GM23338 (cell line): ENCODE results near the gene SFT2D2. TPM values are rescaled to one million over a fixed set of nuclear protein-coding genes. Genes with fewer than 3 reads are reported as not detected.

Experiments
- ATAC-seq: fragments of 200-7000 bp; cut with Tn5 transposase; 3 replicates; pipeline ENCODE4 v1.9.1; 2020
- DNase-seq: peaks from one replicate; pipeline ENCODE4 v3.0.0-alpha.2; 2015; ENCODE audit warnings: low spot score
- H2AFZ ChIP-seq: fragments of 200-600 bp; sonication (generic); 2 replicates; pipeline ENCODE4 v1.8.0; 2016; ENCODE audit warnings: antibody characterized with exemption, mild to moderate bottlenecking, moderate library complexity
- H3F3A ChIP-seq: fragments of 200-600 bp; sonication (generic); replicated peaks from 2 replicates; pipeline ENCODE4 v1.8.0; 2017; ENCODE audit warnings: antibody characterized with exemption, mixed run types, low read depth
- H3K27ac ChIP-seq: fragments of 200-600 bp; sonication (generic); 2 replicates; pipeline ENCODE4 v1.6.1; 2016; ENCODE audit warnings: low read depth
- H3K27me3 ChIP-seq: fragments of 200-600 bp; sonication (generic); 2 replicates; pipeline ENCODE4 v1.8.0; 2016; ENCODE audit warnings: mild to moderate bottlenecking, mixed run types, moderate library complexity; ENCODE audit not compliant: insufficient read depth
- H3K36me3 ChIP-seq: fragments of 200-600 bp; sonication (generic); 2 replicates; pipeline ENCODE4 v1.8.0; 2016; ENCODE audit warnings: mild to moderate bottlenecking; ENCODE audit not compliant: insufficient read depth
- H3K4me1 ChIP-seq: fragments of 200-600 bp; sonication (generic); 2 replicates; pipeline ENCODE4 v1.8.0; 2016; ENCODE audit warnings: mild to moderate bottlenecking, moderate library complexity; ENCODE audit not compliant: insufficient read depth
- H3K4me2 ChIP-seq: fragments of 200-600 bp; sonication (generic); 2 replicates; pipeline ENCODE4 v1.7.1; 2017; ENCODE audit warnings: mixed run types
- H3K4me3 ChIP-seq: fragments of 200-600 bp; sonication (generic); 2 replicates; pipeline ENCODE4 v1.6.1; 2016; ENCODE audit warnings: mixed run types
- H3K79me2 ChIP-seq: fragments of 200-600 bp; sonication (generic); replicated peaks from 2 replicates; pipeline ENCODE4 v1.8.0; 2017; ENCODE audit warnings: mild to moderate bottlenecking; ENCODE audit not compliant: insufficient read depth
- H3K9me2 ChIP-seq: fragments of 200-600 bp; sonication (generic); 2 replicates; pipeline ENCODE4 v1.8.0; 2017; ENCODE audit not compliant: insufficient read depth
- H4K20me1 ChIP-seq: fragments of 200-600 bp; sonication (generic); replicated peaks from 2 replicates; pipeline ENCODE4 v1.8.0; 2017; ENCODE audit warnings: mild to moderate bottlenecking; ENCODE audit not compliant: insufficient read depth
- H3K27ac Mint-ChIP-seq: 2 replicates; pipeline ENCODE4 v1.8.0; 2020; ENCODE audit warnings: inconsistent platforms, mild to moderate bottlenecking, moderate library complexity, mixed read lengths
- H3K27me3 Mint-ChIP-seq: 3 replicates; pipeline ENCODE4 v1.8.0; 2022; ENCODE audit warnings: low read depth, mild to moderate bottlenecking, moderate library complexity, mixed read lengths, inconsistent platforms; ENCODE audit not compliant: insufficient read depth, poor library complexity
- H3K36me3 Mint-ChIP-seq: 3 replicates; pipeline ENCODE4 v1.8.0; 2021; ENCODE audit warnings: low read depth, mild to moderate bottlenecking, inconsistent platforms, moderate library complexity, mixed read lengths
- H3K4me1 Mint-ChIP-seq: 3 replicates; pipeline ENCODE4 v1.8.0; 2020; ENCODE audit warnings: mild to moderate bottlenecking, inconsistent platforms, mixed read lengths
- H3K4me3 Mint-ChIP-seq: 3 replicates; pipeline ENCODE4 v1.8.0; 2021; ENCODE audit warnings: moderate library complexity, mild to moderate bottlenecking, inconsistent platforms, mixed read lengths
- H3K9me3 Mint-ChIP-seq: 3 replicates; pipeline ENCODE4 v1.8.0; 2020; ENCODE audit warnings: moderate library complexity, mild to moderate bottlenecking, inconsistent platforms, mixed read lengths
- CTCF ChIP-seq, 2 experiments: fragments of 200-600 bp in 1 of 2; sonication (generic) in 1 of 2; conservative IDR thresholded peaks; 2 replicates each; pipeline versions ENCODE4 v1.5.1 to v1.6.1; 2016 to 2017; ENCODE audit warnings: antibody characterized with exemption in 2 of 2, low read depth in 2 of 2, mild to moderate bottlenecking in 2 of 2, moderate library complexity in 1 of 2
- EZH2 ChIP-seq: fragments of 200-600 bp; sonication (generic); IDR thresholded peaks from one replicate; pipeline ENCODE4 v1.8.0; 2017; ENCODE audit warnings: antibody characterized with exemption, mild to moderate bottlenecking, low read depth; ENCODE audit not compliant: unreplicated experiment
- EZH2phosphoT487 ChIP-seq: fragments of 200-600 bp; sonication (generic); IDR thresholded peaks from one replicate; pipeline ENCODE4 v1.8.1; 2018; ENCODE audit warnings: antibody characterized with exemption; ENCODE audit not compliant: unreplicated experiment
- JUNB ChIP-seq: IDR thresholded peaks from one replicate; pipeline ENCODE4 v1.6.1; 2016; ENCODE audit warnings: antibody characterized with exemption; ENCODE audit not compliant: unreplicated experiment
- NANOG ChIP-seq: IDR thresholded peaks from 2 replicates; pipeline ENCODE4 v1.6.1; 2016; ENCODE audit warnings: antibody characterized with exemption, borderline replicate concordance
- POLR2AphosphoS5 ChIP-seq: IDR thresholded peaks from 2 replicates; pipeline ENCODE4 v1.6.1; 2016; ENCODE audit warnings: antibody characterized with exemption, low read depth
- ZNF114 ChIP-seq: fragments of 250-450 bp; sonication (Bioruptor Pico); IDR thresholded peaks from 2 replicates; pipeline ENCODE4 v1.5.0; 2020; ENCODE audit warnings: mild to moderate bottlenecking, moderate library complexity
- ZNF331 ChIP-seq: fragments of 250-450 bp; sonication (Bioruptor Pico); IDR thresholded peaks from 2 replicates; pipeline ENCODE4 v1.5.0; 2020; ENCODE audit warnings: low read depth, mild to moderate bottlenecking, moderate library complexity
- polyA plus RNA-seq: library from polyadenylated mRNA; unstranded; fragments of >200 nt; fragmentation: Nextera tagmentation; extraction: Ambion mirVana; gene quantifications from 2 replicates; pipeline ENCODE4 v1.2.1, GENCODE V29; 2016
- total RNA-seq: library from RNA; depleted of rRNA; stranded (reverse); fragments of >200 nt; shearing (Covaris generic); gene quantifications from 2 replicates; pipeline ENCODE4 v1.2.3, GENCODE V29; 2014
- TF ChIP-seq, protein P1 (sequence below): IDR thresholded peaks from 2 replicates; pipeline ENCODE4 v1.6.1; 2016; ENCODE audit warnings: antibody characterized with exemption
- TF ChIP-seq, protein P2 (sequence below): IDR thresholded peaks from one replicate; pipeline ENCODE4 v1.6.1; 2018; ENCODE audit warnings: antibody characterized with exemption; ENCODE audit not compliant: unreplicated experiment

Gene SFT2D2
- total and polyA plus RNA-seq, 2 experiments from 2014 or later = 7.6 to 27.2 TPM

DNA sequence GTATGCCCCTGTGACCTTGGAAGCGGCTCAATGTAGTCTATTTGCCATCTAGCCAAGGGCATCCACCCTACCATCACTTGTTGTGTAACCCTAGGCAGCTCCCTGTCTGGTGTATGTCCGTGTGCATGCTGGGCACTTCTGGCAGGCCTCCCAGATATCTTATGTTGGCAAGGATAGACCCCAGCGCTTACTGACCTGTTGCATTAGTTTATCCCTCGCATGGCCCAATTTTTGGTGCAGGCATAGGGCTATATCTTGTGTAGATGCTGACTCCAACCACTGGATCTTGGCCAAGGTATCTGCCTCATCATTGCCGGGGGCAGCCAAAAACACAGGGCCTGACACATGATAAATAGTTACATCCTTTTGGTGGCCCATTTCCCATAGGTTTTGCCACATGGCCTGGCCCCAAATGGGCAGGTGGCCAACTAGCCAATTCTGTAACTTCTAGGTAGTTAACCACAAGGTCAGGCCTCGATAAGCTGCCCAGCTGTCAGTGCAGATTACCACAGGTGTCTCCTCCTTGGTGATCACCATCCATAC, 40.9 kb downstream of the SFT2D2 start:
- Mint-ChIP-seq H3K4me3 (no peak overlapping the region), H3K4me1 (peaks cover 3% of the 10 kb centered on the region; the same call in 2 of the 3 replicates), H3K27me3 (no peaks in the 10 kb centered on the region), H3K9me3 (peaks cover 9% of the 10 kb centered on the region; the same call in 2 of the 3 replicates), H3K27ac (no peak overlapping the region), H3K36me3 (peaks cover 10% of the 10 kb centered on the region)
- H4K20me1 ChIP-seq = no peaks in the 10 kb centered on the region
- H3K79me2 ChIP-seq = no peaks in the 10 kb centered on the region
- H3K27ac ChIP-seq = no peak overlapping the region
- no peak for ATAC-seq
- no peaks in the 10 kb centered on the region; the same call in 1 of the 2 replicates for H3K36me3 ChIP-seq
- no peak overlapping the region for H3K4me2 ChIP-seq
- no peaks in the 10 kb centered on the region for H3K27me3 ChIP-seq
- DNase-seq = no peak
- no peaks in the 10 kb centered on the region for H3K4me1 ChIP-seq
- H3F3A ChIP-seq = no peaks in the 10 kb centered on the region
- TF ChIP-seq EZH2 (no peak), NANOG (no peak), JUNB (no peak), POLR2AphosphoS5 (no peak), CTCF (conservative IDR thresholded peaks at IDR 0.05; ENCODE audit: low read depth in 2 of 2) (no peak)
- TF ChIP-seq, protein P1, sequence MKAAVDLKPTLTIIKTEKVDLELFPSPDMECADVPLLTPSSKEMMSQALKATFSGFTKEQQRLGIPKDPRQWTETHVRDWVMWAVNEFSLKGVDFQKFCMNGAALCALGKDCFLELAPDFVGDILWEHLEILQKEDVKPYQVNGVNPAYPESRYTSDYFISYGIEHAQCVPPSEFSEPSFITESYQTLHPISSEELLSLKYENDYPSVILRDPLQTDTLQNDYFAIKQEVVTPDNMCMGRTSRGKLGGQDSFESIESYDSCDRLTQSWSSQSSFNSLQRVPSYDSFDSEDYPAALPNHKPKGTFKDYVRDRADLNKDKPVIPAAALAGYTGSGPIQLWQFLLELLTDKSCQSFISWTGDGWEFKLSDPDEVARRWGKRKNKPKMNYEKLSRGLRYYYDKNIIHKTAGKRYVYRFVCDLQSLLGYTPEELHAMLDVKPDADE = no peak
- TF ChIP-seq, protein P2, sequence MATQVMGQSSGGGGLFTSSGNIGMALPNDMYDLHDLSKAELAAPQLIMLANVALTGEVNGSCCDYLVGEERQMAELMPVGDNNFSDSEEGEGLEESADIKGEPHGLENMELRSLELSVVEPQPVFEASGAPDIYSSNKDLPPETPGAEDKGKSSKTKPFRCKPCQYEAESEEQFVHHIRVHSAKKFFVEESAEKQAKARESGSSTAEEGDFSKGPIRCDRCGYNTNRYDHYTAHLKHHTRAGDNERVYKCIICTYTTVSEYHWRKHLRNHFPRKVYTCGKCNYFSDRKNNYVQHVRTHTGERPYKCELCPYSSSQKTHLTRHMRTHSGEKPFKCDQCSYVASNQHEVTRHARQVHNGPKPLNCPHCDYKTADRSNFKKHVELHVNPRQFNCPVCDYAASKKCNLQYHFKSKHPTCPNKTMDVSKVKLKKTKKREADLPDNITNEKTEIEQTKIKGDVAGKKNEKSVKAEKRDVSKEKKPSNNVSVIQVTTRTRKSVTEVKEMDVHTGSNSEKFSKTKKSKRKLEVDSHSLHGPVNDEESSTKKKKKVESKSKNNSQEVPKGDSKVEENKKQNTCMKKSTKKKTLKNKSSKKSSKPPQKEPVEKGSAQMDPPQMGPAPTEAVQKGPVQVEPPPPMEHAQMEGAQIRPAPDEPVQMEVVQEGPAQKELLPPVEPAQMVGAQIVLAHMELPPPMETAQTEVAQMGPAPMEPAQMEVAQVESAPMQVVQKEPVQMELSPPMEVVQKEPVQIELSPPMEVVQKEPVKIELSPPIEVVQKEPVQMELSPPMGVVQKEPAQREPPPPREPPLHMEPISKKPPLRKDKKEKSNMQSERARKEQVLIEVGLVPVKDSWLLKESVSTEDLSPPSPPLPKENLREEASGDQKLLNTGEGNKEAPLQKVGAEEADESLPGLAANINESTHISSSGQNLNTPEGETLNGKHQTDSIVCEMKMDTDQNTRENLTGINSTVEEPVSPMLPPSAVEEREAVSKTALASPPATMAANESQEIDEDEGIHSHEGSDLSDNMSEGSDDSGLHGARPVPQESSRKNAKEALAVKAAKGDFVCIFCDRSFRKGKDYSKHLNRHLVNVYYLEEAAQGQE = no peak
- no peak overlapping the region for H3K4me3 ChIP-seq
- no peak overlapping the region for H2AFZ ChIP-seq
- H3K9me2 ChIP-seq = 0 out of 2 replicates have a peak, but pooled peaks cover 3% of the 10 kb centered on the region

GRCh38 chr1:168271636-168272035, 45.8 kb downstream of the SFT2D2 start:
- Histone ChIP-seq H3K27ac (no peak overlapping the region), H3K9me2 (no peaks in the 10 kb centered on the region), H3K27me3 (no peaks in the 10 kb centered on the region), H3K4me2 (no peak overlapping the region), H4K20me1 (no peaks in the 10 kb centered on the region), H2AFZ (no peak overlapping the region), H3K36me3 (no peaks in the 10 kb centered on the region), H3K79me2 (no peaks in the 10 kb centered on the region), H3F3A (no peaks in the 10 kb centered on the region), H3K4me3 (no peak overlapping the region), H3K4me1 (no peaks in the 10 kb centered on the region)
- ATAC-seq (no peak), DNase-seq (no peak)
- Mint-ChIP-seq H3K4me1 (peaks cover 3% of the 10 kb centered on the region; the same call in 1 of the 3 replicates), H3K9me3 (no peaks in the 10 kb centered on the region), H3K27me3 (no peaks in the 10 kb centered on the region), H3K4me3 (no peak overlapping the region), H3K27ac (no peak overlapping the region), H3K36me3 (no peaks in the 10 kb centered on the region)
- TF ChIP-seq ZNF331 (CRISPR knock-in tag) = no peak
- no peak for TF ChIP-seq EZH2phosphoT487
- no peak for TF ChIP-seq ZNF114 (CRISPR knock-in tag)
